K562 (cell line): ENCODE results near the gene MCEMP1. TPM values are rescaled to one million over a fixed set of nuclear protein-coding genes. Genes with fewer than 3 reads are reported as not detected.

ENCODE experiments used
- CSDE1 ChIP-seq, 2 experiments: fragments of 450-650 bp; IDR thresholded peaks; 2 replicates each; pipeline ENCODE4 v1.6.1; 2016; ENCODE audit warnings: mild to moderate bottlenecking in 1 of 2
- CTBP1 ChIP-seq: fragments of 450-650 bp; IDR thresholded peaks from 2 replicates; pipeline ENCODE4 v1.6.1; 2016; ENCODE audit warnings: borderline replicate concordance
- ELF1 ChIP-seq: fragments of 200-800 bp; sonication (Bioruptor generic); IDR thresholded peaks from 2 replicates; pipeline ENCODE4 v1.6.1; 2016; ENCODE audit warnings: missing genetic modification characterization, missing compliant biosample characterization
- HNRNPK ChIP-seq: fragments of 200-400 bp; formaldehyde crosslinking; IDR thresholded peaks from one replicate; pipeline ENCODE4 v1.6.1; 2018; ENCODE audit warnings: mild to moderate bottlenecking, low read depth, low read length; ENCODE audit not compliant: poor library complexity, severe bottlenecking
- KLF1 ChIP-seq: fragments of 450-650 bp; IDR thresholded peaks from 2 replicates; pipeline ENCODE4 v1.6.1; 2016; ENCODE audit warnings: missing genetic modification characterization, missing compliant biosample characterization
- LEF1 ChIP-seq: fragments of 450-650 bp; IDR thresholded peaks from 2 replicates; pipeline ENCODE4 v1.6.1; 2016; ENCODE audit warnings: mild to moderate bottlenecking
- MECOM ChIP-seq: fragments of 250-450 bp; sonication (Bioruptor Pico); IDR thresholded peaks from 2 replicates; pipeline ENCODE4 v1.8.0; 2022; ENCODE audit warnings: inconsistent platforms
- NR2C2 ChIP-seq, 2 experiments: fragments of 200-800 bp in 1 of 2; sonication (Bioruptor generic) in 1 of 2; sonication (generic) in 1 of 2; formaldehyde crosslinking in 1 of 2; IDR thresholded peaks; 2 replicates each; pipeline versions ENCODE4 v1.6.1 to v1.8.0; 2016 to 2022; ENCODE audit warnings: mild to moderate bottlenecking in 1 of 2, missing compliant biosample characterization in 1 of 2, missing genetic modification characterization in 1 of 2, missing genetic modification reagents in 1 of 2
- PHF21A ChIP-seq: fragments of 450-650 bp; IDR thresholded peaks from 2 replicates; pipeline ENCODE4 v1.6.1; 2017; ENCODE audit warnings: low read depth, borderline replicate concordance
- PHTF2 ChIP-seq: fragments of 250-450 bp; sonication (Bioruptor Pico); IDR thresholded peaks from 2 replicates; pipeline ENCODE4 v1.5.0; 2021; ENCODE audit warnings: mild to moderate bottlenecking
- SAP30 ChIP-seq: fragments of 200-600 bp; sonication (generic); IDR thresholded peaks from 2 replicates; pipeline ENCODE4 v1.6.1; 2012; ENCODE audit warnings: borderline replicate concordance, low read depth, mild to moderate bottlenecking, moderate library complexity, low read length, control low read depth, inconsistent platforms; ENCODE audit not compliant: insufficient read depth, poor library complexity, severe bottlenecking
- SMARCA4 ChIP-seq: fragments of 450-650 bp; IDR thresholded peaks from 2 replicates; pipeline ENCODE4 v1.6.1; 2016
- UBTF ChIP-seq, 2 experiments: IDR thresholded peaks; 2 replicates each; pipeline ENCODE4 v1.6.1; 2012; ENCODE audit warnings: improper control_type of control experiment in 2 of 2, low read depth in 2 of 2, low read length in 2 of 2, borderline replicate concordance in 1 of 2
- ZBTB49 ChIP-seq: sonication (generic); formaldehyde crosslinking; IDR thresholded peaks from 2 replicates; pipeline ENCODE4 v1.8.0; 2022; ENCODE audit warnings: missing genetic modification reagents, mild to moderate bottlenecking, borderline replicate concordance
- ZNF140 ChIP-seq: fragments of 250-450 bp; sonication (Bioruptor Pico); IDR thresholded peaks from 2 replicates; pipeline ENCODE4 v1.8.0; 2021; ENCODE audit warnings: moderate library complexity, mild to moderate bottlenecking, inconsistent platforms
- ZNF57 ChIP-seq: fragments of 450-650 bp; formaldehyde crosslinking; IDR thresholded peaks from 2 replicates; pipeline ENCODE4 v1.4.0; 2020; ENCODE audit warnings: mild to moderate bottlenecking, moderate library complexity
- polyA plus RNA-seq, 8 experiments: library from polyadenylated mRNA; depleted of rRNA in 4 of 8; stranded (reverse) in 5 of 8; unstranded in 3 of 8; fragments of >200 nt; fragmentation: Nextera tagmentation in 2 of 8; fragmentation: Illumina TruSeq in 1 of 8; extraction: Ambion mirVana in 2 of 8; extraction: Trizol in 1 of 8; gene quantifications; 2 replicates each; pipeline versions ENCODE4 v1.2.1 to v1.2.3, GENCODE V29; 2011 to 2014; ENCODE audit warnings: inconsistent platforms in 1 of 8, missing spikeins in 1 of 8
- total RNA-seq, 7 experiments: library from RNA; depleted of rRNA in 6 of 7; stranded (reverse); fragments of >200 nt in 6 of 7; fragmentation: Illumina TruSeq in 2 of 7; extraction: Trizol in 2 of 7; gene quantifications; 2 replicates each; pipeline versions ENCODE4 v1.2.1 to v1.2.3, GENCODE V29; 2011 to 2021; ENCODE audit warnings: low replicate concordance in 1 of 7
- TF ChIP-seq, protein P1 (sequence below): IDR thresholded peaks from 3 replicates; pipeline ENCODE4 v1.6.1; 2011; ENCODE audit warnings: borderline replicate concordance, mild to moderate bottlenecking; ENCODE audit not compliant: insufficient read length, insufficient read depth
- TF ChIP-seq, protein P2 (sequence below): fragments of 250-450 bp; sonication (Bioruptor Pico); IDR thresholded peaks from 2 replicates; pipeline ENCODE4 v1.8.0; 2021; ENCODE audit warnings: mild to moderate bottlenecking, moderate library complexity

MCEMP1 gene
- total and polyA plus RNA-seq, 9 of the 15 experiments (the other 6 are each of a cell fraction or from before 2014, with no cell fraction given): 0.11 to 1.8 (median 0.51) TPM

DNA sequence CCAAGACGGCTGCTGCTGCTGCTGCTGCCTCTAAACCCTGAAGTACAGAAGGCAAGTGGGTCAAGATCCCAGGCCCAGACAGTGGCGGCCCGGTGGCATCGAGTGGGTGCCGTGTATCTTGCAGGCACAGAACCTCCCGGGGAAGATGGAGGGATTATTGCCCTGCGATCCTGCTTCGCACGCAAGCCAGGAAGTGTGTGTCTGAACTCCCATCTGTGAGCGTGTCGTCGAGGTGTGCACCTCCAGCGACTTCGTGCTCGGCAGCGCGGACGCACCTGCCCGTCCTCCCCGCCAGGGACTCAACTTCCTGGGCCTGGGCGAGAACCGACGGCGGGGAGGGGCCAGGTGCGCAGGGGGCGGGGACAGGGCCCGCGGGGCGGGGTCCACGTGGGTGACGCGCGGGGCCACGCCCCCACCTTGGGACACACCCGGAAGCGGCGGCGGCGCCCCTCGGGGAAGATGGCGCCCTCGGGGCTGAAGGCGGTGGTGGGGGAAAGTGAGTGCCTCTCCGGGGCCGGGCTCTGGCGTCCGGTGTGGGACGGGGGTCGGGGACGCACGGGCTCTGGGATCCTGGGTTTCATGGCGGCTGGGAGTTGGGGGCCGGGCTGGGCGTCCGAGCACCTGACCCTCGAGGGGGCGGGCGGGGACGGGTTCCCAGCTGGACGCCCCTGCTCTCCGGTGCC is 40.1 kb upstream of the MCEMP1 start, which contains the start of gene STXBP2 (continued):
- no peak for TF ChIP-seq MECOM (CRISPR knock-in tag)
- no peak for TF ChIP-seq PHTF2 (CRISPR knock-in tag)
- TF ChIP-seq, protein P1, sequence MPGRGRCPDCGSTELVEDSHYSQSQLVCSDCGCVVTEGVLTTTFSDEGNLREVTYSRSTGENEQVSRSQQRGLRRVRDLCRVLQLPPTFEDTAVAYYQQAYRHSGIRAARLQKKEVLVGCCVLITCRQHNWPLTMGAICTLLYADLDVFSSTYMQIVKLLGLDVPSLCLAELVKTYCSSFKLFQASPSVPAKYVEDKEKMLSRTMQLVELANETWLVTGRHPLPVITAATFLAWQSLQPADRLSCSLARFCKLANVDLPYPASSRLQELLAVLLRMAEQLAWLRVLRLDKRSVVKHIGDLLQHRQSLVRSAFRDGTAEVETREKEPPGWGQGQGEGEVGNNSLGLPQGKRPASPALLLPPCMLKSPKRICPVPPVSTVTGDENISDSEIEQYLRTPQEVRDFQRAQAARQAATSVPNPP: no peak
- TF ChIP-seq LEF1: no peak
- peak; percentile 51; the same call in 1 of the 2 replicates for TF ChIP-seq NR2C2 (CRISPR knock-in tag; IDR thresholded peaks at IDR 0.05)
- 0 out of 2 replicates have a peak, but pooled peaks have one; percentile 8 for TF ChIP-seq NR2C2 (tag; IDR thresholded peaks at IDR 0.05)
- no peak for TF ChIP-seq SAP30
- TF ChIP-seq ZNF57 (CRISPR knock-in tag): no peak
- peak; percentile 20 for TF ChIP-seq HNRNPK
- no peak for TF ChIP-seq KLF1 (tag)
- peak; percentile 32; the same call in 1 of the 2 replicates for TF ChIP-seq CTBP1
- TF ChIP-seq, protein P2, sequence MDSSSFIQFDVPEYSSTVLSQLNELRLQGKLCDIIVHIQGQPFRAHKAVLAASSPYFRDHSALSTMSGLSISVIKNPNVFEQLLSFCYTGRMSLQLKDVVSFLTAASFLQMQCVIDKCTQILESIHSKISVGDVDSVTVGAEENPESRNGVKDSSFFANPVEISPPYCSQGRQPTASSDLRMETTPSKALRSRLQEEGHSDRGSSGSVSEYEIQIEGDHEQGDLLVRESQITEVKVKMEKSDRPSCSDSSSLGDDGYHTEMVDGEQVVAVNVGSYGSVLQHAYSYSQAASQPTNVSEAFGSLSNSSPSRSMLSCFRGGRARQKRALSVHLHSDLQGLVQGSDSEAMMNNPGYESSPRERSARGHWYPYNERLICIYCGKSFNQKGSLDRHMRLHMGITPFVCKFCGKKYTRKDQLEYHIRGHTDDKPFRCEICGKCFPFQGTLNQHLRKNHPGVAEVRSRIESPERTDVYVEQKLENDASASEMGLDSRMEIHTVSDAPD: no peak
- TF ChIP-seq ZNF140 (CRISPR knock-in tag): no peak
- 0 out of 4 replicates have a peak, but pooled peaks of 1 of the 2 experiments have one; percentile 42 for TF ChIP-seq UBTF (IDR thresholded peaks at IDR 0.05; ENCODE audit: borderline replicate concordance in 1 of 2, low read depth in 2 of 2, low read length in 2 of 2)
- no peak for TF ChIP-seq ZBTB49 (CRISPR knock-in tag)
- peak; percentile 95 for TF ChIP-seq ELF1 (tag)
- no peak for TF ChIP-seq SMARCA4
- TF ChIP-seq CSDE1 (IDR thresholded peaks at IDR 0.05): no peak
- no peak for TF ChIP-seq PHF21A
